Measurements from ENCODE around the gene IL23R.

The IL23R gene

GRCh38 chr1:67166196-67166595 lies at the start of gene IL23R:
TSS of gene IL23R (plus strand) at chr1:67166454. CDS start at chr1:67168121, 1,667 bp downstream.
- no peak for TF ChIP-seq JUND (IDR thresholded peaks at IDR 0.05; ENCODE audit: low read depth)
- no peak for DNase-seq (ENCODE audit: low read depth in 1 of 2, low spot score in 1 of 2)
- in situ Hi-C loops (cut with HindIII; ENCODE audit: low pct_unique_long_range_greater_than_20kb, low sequenced_read_pairs): no loop called here

- TF ChIP-seq JUND (IDR thresholded peaks at IDR 0.05; ENCODE audit: low read depth): no peak
- DNase-seq (ENCODE audit: low read depth in 1 of 2, low spot score in 1 of 2): no peak
- in situ Hi-C loops (cut with HindIII; ENCODE audit: low pct_unique_long_range_greater_than_20kb, low sequenced_read_pairs): no loop called here
Observed at GRCh38 chr1:67118191-67118590, 48.1 kb upstream of the IL23R start.

- in situ Hi-C loops (cut with HindIII; ENCODE audit: low pct_unique_long_range_greater_than_20kb, low sequenced_read_pairs): no loop called here
- no peak for TF ChIP-seq JUND (IDR thresholded peaks at IDR 0.05; ENCODE audit: low read depth)
- DNase-seq (ENCODE audit: low read depth in 1 of 2, low spot score in 1 of 2): no peak
Observed at GRCh38 chr1:67118646-67119045, 47.6 kb upstream of the IL23R start.

- in situ Hi-C loops (cut with HindIII; ENCODE audit: low pct_unique_long_range_greater_than_20kb, low sequenced_read_pairs): no loop called here
- no peak for DNase-seq (ENCODE audit: low read depth in 1 of 2, low spot score in 1 of 2)
- no peak for TF ChIP-seq JUND (IDR thresholded peaks at IDR 0.05; ENCODE audit: low read depth)
Observed at GRCh38 chr1:67120855-67121619, 45.2 kb upstream of the IL23R start.

GRCh38 chr1:67124455-67124854 lies 41.8 kb upstream of the IL23R start:
- no peak for TF ChIP-seq JUND (IDR thresholded peaks at IDR 0.05; ENCODE audit: low read depth)
- in situ Hi-C loops (cut with HindIII; ENCODE audit: low pct_unique_long_range_greater_than_20kb, low sequenced_read_pairs): no loop called here
- DNase-seq (ENCODE audit: low read depth in 1 of 2, low spot score in 1 of 2): no peak

GRCh38 chr1:67126111-67126746 lies 40.0 kb upstream of the IL23R start:
- no peak for DNase-seq (ENCODE audit: low read depth in 1 of 2, low spot score in 1 of 2)
- in situ Hi-C loops (cut with HindIII; ENCODE audit: low pct_unique_long_range_greater_than_20kb, low sequenced_read_pairs): no loop called here
- TF ChIP-seq JUND (IDR thresholded peaks at IDR 0.05; ENCODE audit: low read depth): no peak

- no peak for DNase-seq (ENCODE audit: low read depth in 1 of 2, low spot score in 1 of 2)
- in situ Hi-C loops (cut with HindIII; ENCODE audit: low pct_unique_long_range_greater_than_20kb, low sequenced_read_pairs): no loop called here
- TF ChIP-seq JUND (IDR thresholded peaks at IDR 0.05; ENCODE audit: low read depth): no peak
Observed at GRCh38 chr1:67126974-67127373, 39.3 kb upstream of the IL23R start.

- TF ChIP-seq JUND (IDR thresholded peaks at IDR 0.05; ENCODE audit: low read depth): no peak
- in situ Hi-C loops (cut with HindIII; ENCODE audit: low pct_unique_long_range_greater_than_20kb, low sequenced_read_pairs): no loop called here
- no peak for DNase-seq (ENCODE audit: low read depth in 1 of 2, low spot score in 1 of 2)
Observed at GRCh38 chr1:67130673-67131072, 35.6 kb upstream of the IL23R start.

GRCh38 chr1:67133177-67133576 lies 33.1 kb upstream of the IL23R start:
- DNase-seq (ENCODE audit: low read depth in 1 of 2, low spot score in 1 of 2): no peak
- no peak for TF ChIP-seq JUND (IDR thresholded peaks at IDR 0.05; ENCODE audit: low read depth)
- in situ Hi-C loops (cut with HindIII; ENCODE audit: low pct_unique_long_range_greater_than_20kb, low sequenced_read_pairs): no loop called here

GRCh38 chr1:67134695-67135094 lies 31.6 kb upstream of the IL23R start, which contains the start of gene C1orf141:
TSS of gene C1orf141 (minus strand) at chr1:67134970. CDS start at chr1:67127240, 7,730 bp downstream.
- TF ChIP-seq JUND (IDR thresholded peaks at IDR 0.05; ENCODE audit: low read depth): no peak
- no peak for DNase-seq (ENCODE audit: low read depth in 1 of 2, low spot score in 1 of 2)
- in situ Hi-C loops (cut with HindIII; ENCODE audit: low pct_unique_long_range_greater_than_20kb, low sequenced_read_pairs): no loop called here

- no peak for DNase-seq (ENCODE audit: low read depth in 1 of 2, low spot score in 1 of 2)
- TF ChIP-seq JUND (IDR thresholded peaks at IDR 0.05; ENCODE audit: low read depth): no peak
- in situ Hi-C loops (cut with HindIII; ENCODE audit: low pct_unique_long_range_greater_than_20kb, low sequenced_read_pairs): no loop called here
Observed at GRCh38 chr1:67135354-67135753, 30.9 kb upstream of the IL23R start.

- no peak for DNase-seq (ENCODE audit: low read depth in 1 of 2, low spot score in 1 of 2)
- TF ChIP-seq JUND (IDR thresholded peaks at IDR 0.05; ENCODE audit: low read depth): no peak
- in situ Hi-C loops (cut with HindIII; ENCODE audit: low pct_unique_long_range_greater_than_20kb, low sequenced_read_pairs): no loop called here
Observed at GRCh38 chr1:67137307-67137753, 28.9 kb upstream of the IL23R start.

GRCh38 chr1:67138813-67139499 lies 27.3 kb upstream of the IL23R start:
- in situ Hi-C loops (cut with HindIII; ENCODE audit: low pct_unique_long_range_greater_than_20kb, low sequenced_read_pairs): no loop called here

More at GRCh38 chr1:67138813-67139499, 27.3 kb upstream of the IL23R start:
- no peak for DNase-seq (ENCODE audit: low read depth in 1 of 2, low spot score in 1 of 2)
- no peak for TF ChIP-seq JUND (IDR thresholded peaks at IDR 0.05; ENCODE audit: low read depth)

All from T47D (cell line).